Amygdala (tissue), 56 donors: ENCODE data around the gene MAPK4.

Experiments
- DNase-seq, 56 donors: peaks; one replicate each; lab custom pipeline; 2025; lab: John Stamatoyannopoulos, UW

The MAPK4 gene

DNA sequence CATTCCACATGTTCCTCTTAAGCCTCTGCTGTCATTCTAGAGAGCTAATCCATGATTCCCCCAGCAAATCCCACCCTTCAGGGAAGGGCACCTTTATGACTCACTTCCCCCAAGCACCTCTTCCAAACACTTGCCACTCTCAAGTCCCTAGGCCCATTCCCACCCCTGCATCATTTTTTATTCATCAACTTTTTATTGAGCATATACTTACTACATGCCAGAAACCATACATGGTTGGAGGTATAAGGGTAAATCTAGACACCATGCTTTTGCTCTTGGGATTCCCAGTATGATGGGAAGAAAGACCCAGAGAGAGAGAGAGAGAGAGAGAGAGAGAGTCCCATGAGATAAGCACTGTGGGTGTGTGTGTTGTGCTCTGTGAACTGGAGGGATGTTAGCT lies 87.9 kb downstream of the MAPK4 start:
- DNase-seq, result no peak

DNA sequence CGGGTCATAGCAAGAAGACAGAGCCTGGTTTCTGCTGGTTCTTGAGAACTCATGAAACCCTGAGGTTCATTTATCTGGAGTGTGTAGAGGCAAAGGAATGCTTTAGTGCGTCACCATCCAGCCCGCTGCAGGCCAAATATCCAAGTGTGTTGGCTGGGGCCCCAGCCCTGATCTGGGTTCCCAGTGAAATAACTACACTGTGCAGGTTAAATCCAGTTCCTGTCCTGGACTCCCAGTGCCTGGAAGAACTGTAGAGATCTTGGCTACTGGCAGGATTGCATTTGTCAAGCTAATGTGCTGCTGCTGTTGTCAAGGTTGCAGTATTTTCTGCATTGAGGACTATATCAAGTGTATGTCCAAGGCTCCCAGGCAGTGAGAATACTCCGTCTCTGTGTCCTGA lies 89.9 kb downstream of the MAPK4 start:
- peak in 35 of 56 donors; percentile 5 to 78 (median 36) for DNase-seq

DNA sequence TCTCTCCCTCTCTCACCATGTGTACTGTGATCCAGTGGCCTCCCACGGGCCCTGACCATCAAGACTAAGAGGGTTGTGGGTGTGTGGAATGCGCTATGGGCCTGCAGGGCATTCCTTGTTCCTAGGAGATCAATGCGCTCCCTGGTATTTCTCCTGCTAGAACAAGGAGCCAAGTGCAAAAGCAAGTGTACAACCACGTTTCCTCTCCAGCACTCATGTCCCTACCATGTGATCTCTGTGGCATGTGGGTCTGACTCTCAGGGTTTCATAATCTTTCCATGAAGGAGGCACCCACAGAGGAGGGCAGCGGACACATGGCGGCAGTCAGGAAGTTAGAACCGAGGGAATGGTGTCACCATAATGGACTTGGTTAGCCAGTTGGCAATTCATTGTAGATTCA lies 91.4 kb downstream of the MAPK4 start:
- no peak for DNase-seq

- peak in 1 of 56 donors; percentile 24 for DNase-seq
Measured at GRCh38 chr18:50653402-50654093, 93.7 kb downstream of the MAPK4 start.

DNA sequence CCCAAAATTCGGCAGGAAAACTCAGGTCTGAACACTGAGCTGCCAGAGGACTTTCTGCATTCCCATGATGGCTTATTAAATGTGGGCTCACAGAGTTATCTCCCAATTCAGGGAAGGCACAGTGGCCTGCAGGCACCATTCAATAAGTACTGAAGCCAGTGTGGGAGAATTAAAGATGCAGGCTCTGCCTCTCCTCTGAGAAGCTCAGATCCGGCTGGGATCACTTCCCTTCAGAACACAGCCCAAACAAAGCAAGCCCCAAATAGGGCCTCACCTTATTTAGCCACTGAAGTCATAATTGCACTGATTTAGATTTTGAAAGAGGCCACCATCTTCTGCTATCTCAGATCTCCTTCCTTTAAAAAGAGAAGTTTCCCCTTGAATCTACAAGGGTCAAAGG lies 94.3 kb downstream of the MAPK4 start:
- no peak for DNase-seq

GRCh38 chr18:50654658-50655550 lies 95.0 kb downstream of the MAPK4 start:
- peak in 24 of 56 donors; percentile 8 to 55 (median 24) for DNase-seq

- DNase-seq, result no peak
Measured at GRCh38 chr18:50656396-50656795, 96.5 kb downstream of the MAPK4 start.

- DNase-seq, result no peak
Measured at GRCh38 chr18:50656841-50657470, 97.1 kb downstream of the MAPK4 start.

GRCh38 chr18:50658601-50659000 lies 98.7 kb downstream of the MAPK4 start:
- DNase-seq, result no peak

GRCh38 chr18:50659091-50660003 lies 99.5 kb downstream of the MAPK4 start:
- peak in 6 of 56 donors; percentile 11 to 34 (median 22) for DNase-seq

DNA sequence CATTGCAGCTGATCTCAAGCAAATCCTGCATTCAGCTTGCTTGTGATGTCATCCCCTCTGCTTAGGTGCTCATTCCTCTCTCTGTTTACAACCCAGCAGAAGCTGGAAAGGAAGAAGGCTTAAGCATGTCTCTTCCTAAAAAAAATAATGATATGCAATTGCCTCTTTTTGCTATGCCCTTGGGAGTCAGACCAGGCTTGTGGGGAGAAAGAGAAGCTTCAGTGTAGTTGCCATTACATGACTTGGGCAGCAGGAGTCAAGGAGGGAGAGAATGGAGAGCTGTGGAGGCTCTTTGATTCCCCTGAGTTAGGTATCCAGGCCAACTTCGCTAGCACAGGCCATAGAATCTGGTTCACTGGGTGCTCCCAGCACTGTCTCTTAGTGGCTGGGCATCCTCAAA lies 101.1 kb downstream of the MAPK4 start:
- no peak for DNase-seq

DNA sequence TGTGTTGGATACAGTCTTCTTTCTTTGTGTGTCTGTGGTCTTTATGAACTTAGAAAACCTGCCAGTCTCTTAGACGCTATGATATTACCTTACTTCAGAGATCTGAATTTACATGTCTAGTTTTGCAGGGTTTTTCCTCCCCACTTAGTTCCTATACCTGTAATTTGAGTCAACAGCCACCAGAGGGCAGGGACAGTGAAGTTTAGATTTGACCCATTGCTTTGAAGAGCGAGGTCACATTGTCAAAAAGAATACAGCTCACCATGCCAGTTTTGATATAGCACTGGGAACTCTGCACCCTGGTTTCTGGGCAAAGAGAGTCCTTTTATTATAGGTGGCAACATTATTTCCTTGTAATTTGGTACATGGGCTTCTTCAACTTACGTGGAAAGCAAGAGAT lies 102.3 kb downstream of the MAPK4 start:
- no peak for DNase-seq

DNA sequence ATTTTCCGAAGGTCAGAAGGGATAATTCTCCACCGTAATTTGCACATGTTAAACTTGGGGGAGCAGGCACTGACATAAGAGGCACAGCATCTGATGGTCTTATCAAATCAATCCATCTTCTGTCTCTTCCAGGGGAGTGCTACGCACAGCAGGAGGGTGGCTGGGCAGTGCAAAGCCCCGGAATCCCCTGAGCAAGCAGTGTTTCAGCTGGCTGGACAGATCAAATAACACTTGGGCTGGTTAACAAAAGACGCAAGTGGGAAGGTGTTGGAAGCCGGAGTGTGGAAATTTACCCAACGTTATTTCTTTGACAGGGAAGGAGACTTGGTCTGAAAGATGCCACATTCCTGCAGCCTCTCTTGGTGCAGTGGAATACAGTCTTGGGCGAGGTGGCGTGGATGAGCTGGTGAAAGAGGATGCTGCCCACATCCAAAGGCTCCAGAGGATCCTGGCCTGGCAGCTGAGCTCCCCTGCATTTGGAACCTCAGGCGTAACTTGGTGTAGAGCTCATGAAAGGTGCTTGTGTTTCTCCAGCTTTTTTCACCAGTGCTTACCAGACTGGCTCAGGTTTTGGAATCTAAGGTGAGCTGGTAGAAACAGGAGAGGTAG lies 103.0 kb downstream of the MAPK4 start:
- no peak for DNase-seq

- DNase-seq, result no peak
Measured at GRCh38 chr18:50663626-50664441, 103.9 kb downstream of the MAPK4 start.

DNA sequence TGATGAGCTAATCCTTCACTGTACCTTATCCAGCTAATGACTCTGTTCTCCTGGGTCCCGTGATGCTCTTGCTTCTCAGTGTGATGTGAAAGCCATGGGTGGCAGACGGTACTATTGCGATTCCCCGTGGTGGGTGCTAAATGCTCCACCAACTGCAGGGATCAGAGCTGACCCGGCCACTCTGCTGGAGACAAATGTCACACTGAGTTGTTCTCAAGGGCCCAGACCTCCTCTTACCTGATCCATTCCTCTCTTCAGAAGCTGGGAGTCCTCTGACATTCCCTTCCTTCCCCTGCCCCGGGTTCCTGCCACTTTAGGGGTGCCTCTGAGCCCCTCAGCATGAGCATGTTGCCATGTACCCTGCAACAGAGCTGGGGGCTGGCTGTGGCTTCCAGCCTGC lies 105.1 kb downstream of the MAPK4 start:
- no peak for DNase-seq

- DNase-seq, result no peak
Measured at GRCh38 chr18:50665519-50665918, 105.6 kb downstream of the MAPK4 start.

- DNase-seq, result no peak
Measured at GRCh38 chr18:50666536-50666935, 106.6 kb downstream of the MAPK4 start.

- DNase-seq, result no peak
Measured at GRCh38 chr18:50671376-50671775, 111.5 kb downstream of the MAPK4 start.
